Measurements from ENCODE around the gene MORN4.

Gene MORN4

DNA sequence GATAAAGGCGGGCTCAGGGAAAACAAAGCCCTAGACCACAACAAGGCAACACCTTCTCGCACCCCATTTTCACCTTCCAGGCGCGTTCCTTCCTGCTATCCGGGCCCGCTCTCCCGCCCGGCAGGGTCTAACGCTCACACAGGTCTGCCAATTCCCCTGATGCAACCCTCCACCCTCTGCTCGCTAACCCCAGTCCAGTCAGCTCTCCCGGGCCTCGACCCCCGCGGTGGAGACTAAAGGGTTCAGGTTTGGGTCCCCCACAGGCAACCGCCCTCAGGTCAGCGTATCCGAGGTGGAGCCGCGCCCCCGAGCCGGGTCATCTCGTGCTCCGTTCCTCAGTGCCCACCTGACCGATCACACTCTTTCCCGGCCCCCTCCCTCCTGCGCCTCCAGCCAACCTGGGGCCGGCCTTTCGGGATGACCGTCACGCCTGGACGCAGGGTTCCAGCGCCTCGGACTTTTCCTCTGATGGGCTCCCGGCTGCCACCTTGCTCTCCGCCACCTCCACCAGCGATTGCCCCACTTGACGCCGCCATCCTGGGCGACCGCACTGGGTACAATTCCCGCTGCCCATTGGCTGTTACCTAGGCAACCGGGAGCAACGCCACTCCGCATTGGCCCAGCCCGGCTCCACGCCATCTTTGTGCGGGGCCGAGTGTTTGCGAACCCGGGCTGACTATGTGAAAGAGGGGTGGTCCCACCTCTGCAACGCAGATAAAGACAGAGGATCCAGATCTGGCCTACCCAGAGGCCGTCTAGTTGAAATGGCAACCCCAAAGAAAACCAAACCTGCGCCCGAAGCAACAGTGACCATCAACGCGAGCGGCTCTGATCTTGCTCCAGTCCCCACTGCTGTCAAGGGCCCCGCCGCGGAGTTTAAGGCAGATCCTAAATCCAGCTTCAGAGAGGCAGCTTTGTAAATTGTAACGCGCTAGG, at the start of gene MORN4:
MORN4 (minus strand) TSS at position 552 of the 936 bp plus-strand sequence. CDS start 13,847 bp downstream, outside the sequence.
- no peaks in the 10 kb centered on the region for H3K9me3 ChIP-seq (ENCODE audit: control insufficient read depth, low read length)
- H3K9ac ChIP-seq (ENCODE audit: low read length): peak within 1 kb of the TSS; percentile 71
- peak within 1 kb of the TSS; percentile 94 for H3K4me3 ChIP-seq (ENCODE audit: low read length)
- no peaks in the 10 kb centered on the region for H3K36me3 ChIP-seq (ENCODE audit: control insufficient read depth, insufficient read depth, low read length)
- H3K4me1 ChIP-seq (ENCODE audit: control insufficient read depth, insufficient read depth, low read length): no peaks in the 10 kb centered on the region
- no peaks in the 10 kb centered on the region for H3K27me3 ChIP-seq (ENCODE audit: control insufficient read depth, insufficient read depth, low read length)

DNA sequence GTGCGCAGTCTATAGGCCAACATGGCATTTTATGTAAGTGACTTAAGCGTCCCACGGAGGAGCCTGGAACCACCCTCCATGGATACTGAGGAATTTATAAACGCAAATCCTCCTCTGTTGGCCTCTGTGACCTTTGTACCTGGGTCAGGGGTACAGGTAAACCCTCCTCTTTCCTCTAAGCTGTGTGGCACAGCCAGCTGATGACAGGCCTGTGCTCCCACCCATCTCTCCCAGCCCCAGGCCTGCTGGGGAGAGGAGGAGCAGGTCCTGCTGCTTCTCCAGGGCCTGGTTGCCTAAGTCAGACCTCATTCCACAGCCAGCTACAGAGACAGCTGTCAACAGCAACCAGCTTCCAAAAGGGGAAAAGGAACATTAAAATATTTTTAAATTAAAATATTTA, 48.7 kb upstream of the MORN4 start:
- no peaks in the 10 kb centered on the region for H3K27me3 ChIP-seq (ENCODE audit: control insufficient read depth, insufficient read depth, low read length)
- H3K4me1 ChIP-seq (ENCODE audit: control insufficient read depth, insufficient read depth, low read length): peaks cover 28% of the 10 kb centered on the region
- no peak overlapping the region for H3K4me3 ChIP-seq (ENCODE audit: low read length)
- no peaks in the 10 kb centered on the region for H3K36me3 ChIP-seq (ENCODE audit: control insufficient read depth, insufficient read depth, low read length)
- no peak overlapping the region for H3K9ac ChIP-seq (ENCODE audit: low read length)
- no peaks in the 10 kb centered on the region for H3K9me3 ChIP-seq (ENCODE audit: control insufficient read depth, low read length)

DNA sequence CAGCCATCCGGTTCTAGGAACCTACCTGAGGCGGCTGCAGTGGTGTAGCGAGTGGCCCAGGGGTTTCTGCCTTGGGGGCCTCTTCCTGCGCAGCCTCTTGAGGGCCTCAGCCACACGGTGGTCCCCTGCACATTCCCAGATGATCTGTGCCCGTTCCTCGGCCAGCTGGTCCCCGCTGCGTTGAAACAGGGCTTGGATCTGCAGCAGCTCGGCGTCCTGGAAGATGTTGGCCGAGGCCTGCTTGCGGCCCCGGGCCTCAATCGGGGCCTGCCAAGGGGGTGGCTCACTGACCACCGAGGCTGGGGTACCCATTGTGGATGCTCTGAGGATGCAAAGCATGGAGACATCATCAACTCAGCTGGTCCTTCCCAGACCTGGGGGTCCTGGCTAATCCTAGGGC, 46.3 kb upstream of the MORN4 start:
- H3K36me3 ChIP-seq (ENCODE audit: control insufficient read depth, insufficient read depth, low read length): no peaks in the 10 kb centered on the region
- peaks cover 28% of the 10 kb centered on the region for H3K4me1 ChIP-seq (ENCODE audit: control insufficient read depth, insufficient read depth, low read length)
- no peaks in the 10 kb centered on the region for H3K27me3 ChIP-seq (ENCODE audit: control insufficient read depth, insufficient read depth, low read length)
- H3K9ac ChIP-seq (ENCODE audit: low read length): no peak overlapping the region
- H3K4me3 ChIP-seq (ENCODE audit: low read length): no peak overlapping the region
- H3K9me3 ChIP-seq (ENCODE audit: control insufficient read depth, low read length): no peaks in the 10 kb centered on the region

- Histone ChIP-seq H3K9ac (ENCODE audit: low read length) (no peak overlapping the region), H3K4me3 (ENCODE audit: low read length) (no peak overlapping the region), H3K9me3 (ENCODE audit: control insufficient read depth, low read length) (no peaks in the 10 kb centered on the region), H3K4me1 (ENCODE audit: control insufficient read depth, insufficient read depth, low read length) (peaks cover 2% of the 10 kb centered on the region), H3K36me3 (ENCODE audit: control insufficient read depth, insufficient read depth, low read length) (no peaks in the 10 kb centered on the region), H3K27me3 (ENCODE audit: control insufficient read depth, insufficient read depth, low read length) (no peaks in the 10 kb centered on the region)
Measured at GRCh38 chr10:97676770-97677581, 43.7 kb upstream of the MORN4 start.

GRCh38 chr10:97675222-97675621, 41.9 kb upstream of the MORN4 start:
- Histone ChIP-seq H3K36me3 (ENCODE audit: control insufficient read depth, insufficient read depth, low read length) (no peaks in the 10 kb centered on the region), H3K9ac (ENCODE audit: low read length) (no peak overlapping the region), H3K4me1 (ENCODE audit: control insufficient read depth, insufficient read depth, low read length) (no peaks in the 10 kb centered on the region), H3K27me3 (ENCODE audit: control insufficient read depth, insufficient read depth, low read length) (no peaks in the 10 kb centered on the region), H3K9me3 (ENCODE audit: control insufficient read depth, low read length) (no peaks in the 10 kb centered on the region), H3K4me3 (ENCODE audit: low read length) (no peak overlapping the region)

DNA sequence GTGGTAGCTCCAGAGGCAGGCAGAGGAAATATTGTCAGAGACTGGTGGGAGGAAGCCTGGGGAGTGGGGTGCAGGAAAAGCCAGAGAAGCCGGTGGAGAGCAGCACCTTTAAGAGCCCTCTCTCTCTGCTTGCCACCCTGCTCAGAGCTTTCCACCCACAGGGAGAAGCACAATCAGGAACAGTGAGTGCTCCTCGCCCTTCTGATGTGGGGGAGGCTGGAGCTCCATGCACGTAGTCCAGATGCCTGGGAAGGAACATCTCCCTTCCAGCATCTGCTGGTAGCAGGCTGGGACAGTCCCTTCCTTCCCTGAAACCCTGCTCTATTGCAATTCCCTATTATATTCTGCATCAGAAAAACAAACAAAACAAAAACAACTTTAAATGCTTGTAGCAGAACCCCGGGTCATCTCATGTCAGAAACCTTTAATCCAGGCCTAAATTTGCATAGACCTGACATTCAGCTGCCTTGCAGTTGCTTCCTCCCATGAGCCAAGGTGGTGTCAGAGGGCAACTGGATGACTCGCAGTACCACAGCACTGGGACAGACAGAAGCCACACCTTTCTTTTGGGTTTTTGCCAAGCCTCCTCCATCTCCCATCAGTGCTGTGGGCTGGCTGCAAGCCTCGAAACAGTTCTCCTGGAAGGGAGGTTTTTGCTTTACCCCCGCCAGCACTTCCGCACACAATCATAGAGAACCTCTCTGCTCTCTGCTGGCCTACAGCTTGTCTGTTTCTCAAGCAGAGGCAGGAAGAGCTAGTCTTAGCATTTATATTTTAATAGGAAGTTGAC, 40.6 kb upstream of the MORN4 start:
- Histone ChIP-seq H3K4me1 (ENCODE audit: control insufficient read depth, insufficient read depth, low read length) (no peaks in the 10 kb centered on the region), H3K27me3 (ENCODE audit: control insufficient read depth, insufficient read depth, low read length) (no peaks in the 10 kb centered on the region), H3K9ac (ENCODE audit: low read length) (no peak overlapping the region), H3K4me3 (ENCODE audit: low read length) (no peak overlapping the region), H3K36me3 (ENCODE audit: control insufficient read depth, insufficient read depth, low read length) (no peaks in the 10 kb centered on the region), H3K9me3 (ENCODE audit: control insufficient read depth, low read length) (no peaks in the 10 kb centered on the region)

- H3K4me1 ChIP-seq (ENCODE audit: control insufficient read depth, insufficient read depth, low read length): peaks cover 6% of the 10 kb centered on the region
- H3K27me3 ChIP-seq (ENCODE audit: control insufficient read depth, insufficient read depth, low read length): no peaks in the 10 kb centered on the region
- no peaks in the 10 kb centered on the region for H3K36me3 ChIP-seq (ENCODE audit: control insufficient read depth, insufficient read depth, low read length)
- H3K9me3 ChIP-seq (ENCODE audit: control insufficient read depth, low read length): no peaks in the 10 kb centered on the region
- no peak overlapping the region for H3K4me3 ChIP-seq (ENCODE audit: low read length)
- no peak overlapping the region for H3K9ac ChIP-seq (ENCODE audit: low read length)
Measured at GRCh38 chr10:97669571-97669970, 36.3 kb upstream of the MORN4 start.

DNA sequence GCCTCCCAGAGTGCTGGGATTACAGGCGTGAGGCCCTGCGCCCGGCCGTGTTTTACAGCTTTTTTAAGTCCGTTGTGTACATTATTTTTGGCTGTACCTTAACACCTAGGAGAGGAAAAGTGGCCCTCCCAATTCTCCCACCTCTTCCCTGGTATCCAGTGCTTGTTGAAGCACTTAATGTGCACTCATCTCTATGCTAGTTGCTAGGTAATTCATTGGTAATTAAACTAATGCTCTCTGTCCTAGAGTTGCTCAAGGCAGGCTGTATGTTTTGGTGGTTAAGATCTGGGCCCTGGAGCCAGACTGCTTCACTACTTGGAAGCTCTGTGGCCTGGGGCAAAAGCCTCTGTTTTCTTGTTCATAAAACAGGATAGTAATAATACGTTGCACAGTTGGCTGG, 34.2 kb upstream of the MORN4 start:
- Histone ChIP-seq H3K4me1 (ENCODE audit: control insufficient read depth, insufficient read depth, low read length) (peaks cover 14% of the 10 kb centered on the region), H3K27me3 (ENCODE audit: control insufficient read depth, insufficient read depth, low read length) (no peaks in the 10 kb centered on the region), H3K36me3 (ENCODE audit: control insufficient read depth, insufficient read depth, low read length) (no peaks in the 10 kb centered on the region), H3K9me3 (ENCODE audit: control insufficient read depth, low read length) (no peaks in the 10 kb centered on the region), H3K9ac (ENCODE audit: low read length) (no peak overlapping the region), H3K4me3 (ENCODE audit: low read length) (no peak overlapping the region)

GRCh38 chr10:97666992-97667391, 33.7 kb upstream of the MORN4 start:
- Histone ChIP-seq H3K4me1 (ENCODE audit: control insufficient read depth, insufficient read depth, low read length) (peaks cover 14% of the 10 kb centered on the region), H3K4me3 (ENCODE audit: low read length) (no peak overlapping the region), H3K9ac (ENCODE audit: low read length) (no peak overlapping the region), H3K27me3 (ENCODE audit: control insufficient read depth, insufficient read depth, low read length) (no peaks in the 10 kb centered on the region), H3K36me3 (ENCODE audit: control insufficient read depth, insufficient read depth, low read length) (no peaks in the 10 kb centered on the region), H3K9me3 (ENCODE audit: control insufficient read depth, low read length) (no peaks in the 10 kb centered on the region)

DNA sequence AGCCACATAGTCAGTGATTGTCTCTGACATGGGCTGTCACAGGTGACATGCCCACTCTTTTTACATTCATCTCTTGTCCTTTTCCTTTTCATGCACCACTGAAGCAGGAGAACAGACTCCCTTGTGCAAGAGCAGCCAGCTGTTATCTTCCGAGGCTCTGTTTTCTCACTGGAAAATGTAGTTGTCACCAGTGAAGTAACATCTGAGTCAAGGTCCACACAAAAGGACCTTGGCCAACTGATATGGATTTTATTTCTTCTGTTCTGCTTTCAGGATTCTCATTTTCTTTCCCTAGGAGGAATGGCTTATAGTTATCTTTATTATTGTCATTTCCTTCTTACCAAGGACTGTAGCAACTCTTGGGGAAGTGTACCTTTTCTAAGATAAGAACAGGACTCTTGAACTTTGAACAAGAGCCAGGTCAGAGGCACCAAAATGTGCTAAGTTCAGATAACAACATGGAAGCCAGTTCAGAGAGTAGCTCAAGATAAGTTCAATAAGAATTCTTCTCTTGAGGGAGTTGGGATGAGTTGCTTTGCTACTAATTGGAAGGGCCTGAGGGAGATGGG, 31.1 kb upstream of the MORN4 start:
- no peaks in the 10 kb centered on the region for H3K36me3 ChIP-seq (ENCODE audit: control insufficient read depth, insufficient read depth, low read length)
- H3K27me3 ChIP-seq (ENCODE audit: control insufficient read depth, insufficient read depth, low read length): no peaks in the 10 kb centered on the region
- H3K4me1 ChIP-seq (ENCODE audit: control insufficient read depth, insufficient read depth, low read length): peaks cover 14% of the 10 kb centered on the region
- H3K9me3 ChIP-seq (ENCODE audit: control insufficient read depth, low read length): no peaks in the 10 kb centered on the region
- no peak overlapping the region for H3K9ac ChIP-seq (ENCODE audit: low read length)
- no peak overlapping the region for H3K4me3 ChIP-seq (ENCODE audit: low read length)

DNA sequence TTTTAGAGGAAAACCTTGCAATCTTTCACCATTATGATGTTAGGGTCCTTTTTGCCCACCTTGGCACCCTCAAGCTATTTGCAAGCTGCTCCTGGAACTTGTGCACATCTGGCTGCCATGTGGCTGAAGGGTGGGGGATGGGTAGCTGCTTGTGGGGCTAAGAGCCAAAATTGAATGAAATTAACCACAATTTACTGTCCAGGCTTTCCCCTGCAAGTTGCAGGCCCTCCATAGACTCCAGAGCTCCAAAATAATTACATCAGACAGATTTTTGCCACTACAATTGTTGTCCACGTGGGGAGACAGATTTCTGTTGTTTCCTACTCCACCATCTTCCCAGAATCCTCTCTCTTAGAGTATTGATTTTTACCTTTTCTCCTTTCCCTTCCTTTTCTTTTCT, 26.3 kb upstream of the MORN4 start:
- Histone ChIP-seq H3K27me3 (ENCODE audit: control insufficient read depth, insufficient read depth, low read length) (no peaks in the 10 kb centered on the region), H3K9me3 (ENCODE audit: control insufficient read depth, low read length) (no peaks in the 10 kb centered on the region), H3K9ac (ENCODE audit: low read length) (no peak overlapping the region), H3K4me3 (ENCODE audit: low read length) (no peak overlapping the region), H3K36me3 (ENCODE audit: control insufficient read depth, insufficient read depth, low read length) (peaks cover 4% of the 10 kb centered on the region), H3K4me1 (ENCODE audit: control insufficient read depth, insufficient read depth, low read length) (peaks cover 8% of the 10 kb centered on the region)
